Activated CD4-positive, CD25-positive, alpha-beta regulatory T cell treated with anti-CD3 and anti-CD28 coated beads, Interleukin-2, amount 50 U/mL, for 72 hours (primary cell): ENCODE results near the gene ZPR1.
"Not testable (repeated sequence)": the region's sequence is repeated elsewhere in the genome, so short reads cannot be mapped to it uniquely, and the experiment has no call there.

Source experiments
- DNase-seq: peaks from one replicate; pipeline ENCODE4 v3.0.0; 2021

Gene ZPR1

DNA sequence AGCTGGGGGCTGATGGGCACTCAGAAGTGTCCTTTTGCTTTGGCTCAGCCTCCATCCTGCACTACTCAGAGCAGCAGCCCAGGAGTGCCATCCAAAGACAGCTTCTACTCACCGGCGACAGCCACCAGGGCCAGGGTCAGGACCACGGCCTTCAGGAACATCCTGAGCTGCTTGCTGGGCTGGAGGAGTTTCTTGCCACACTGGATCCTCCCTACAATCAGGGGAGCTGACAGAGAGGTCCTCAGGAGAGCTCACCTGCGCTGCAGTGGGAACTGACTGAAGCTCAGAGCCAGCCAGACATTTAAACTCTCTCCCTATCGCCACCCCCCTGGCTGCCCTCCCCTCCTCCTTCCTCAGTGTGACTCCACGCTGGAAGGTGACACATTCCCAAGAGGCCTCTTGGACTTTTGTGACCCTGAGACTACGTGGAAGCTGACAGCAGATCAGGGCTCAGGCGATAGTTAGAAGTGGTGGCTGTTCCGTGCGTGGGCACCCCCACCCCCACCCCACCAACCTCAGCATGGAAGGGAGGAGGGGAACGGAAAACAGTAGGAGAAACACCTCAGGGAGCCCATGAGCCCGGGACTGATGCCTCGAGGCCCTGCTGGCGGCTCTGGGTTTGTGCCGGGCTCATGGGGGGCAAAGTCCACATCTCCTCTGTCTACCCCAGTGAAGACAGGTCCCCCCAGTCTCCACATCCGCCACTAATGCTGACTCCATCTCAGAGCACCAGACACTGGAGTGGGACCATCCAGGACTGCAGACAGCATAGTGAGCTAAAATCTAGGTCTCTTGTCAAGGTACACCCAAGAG lies 35.4 kb upstream of the ZPR1 start, which contains the start of gene APOA4:
APOA4 (minus strand) TSS at position 274 of the 813 bp plus-strand sequence; CDS start at position 161, 113 bp downstream.
- DNase-seq: no peak

DNA sequence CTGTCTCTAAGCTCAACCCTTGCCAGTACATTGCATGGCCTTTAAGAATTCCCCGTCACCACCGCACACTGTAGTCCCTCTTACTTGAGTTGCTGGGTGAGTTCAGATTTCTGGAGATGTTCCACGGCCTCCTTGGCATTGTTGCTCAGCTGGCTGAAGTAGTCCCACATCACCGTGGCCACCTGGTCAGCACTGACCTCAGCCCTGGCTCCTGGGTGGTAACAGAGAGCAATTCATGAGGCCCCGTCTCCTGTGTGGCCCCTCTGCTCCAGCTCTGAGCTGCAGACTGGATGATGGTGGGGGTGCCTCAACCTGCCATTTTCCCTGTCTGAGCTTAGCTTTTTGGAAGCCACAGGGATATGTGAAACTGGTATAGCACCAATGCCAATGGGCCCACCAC lies 34.8 kb upstream of the ZPR1 start:
- no peak for DNase-seq

DNA sequence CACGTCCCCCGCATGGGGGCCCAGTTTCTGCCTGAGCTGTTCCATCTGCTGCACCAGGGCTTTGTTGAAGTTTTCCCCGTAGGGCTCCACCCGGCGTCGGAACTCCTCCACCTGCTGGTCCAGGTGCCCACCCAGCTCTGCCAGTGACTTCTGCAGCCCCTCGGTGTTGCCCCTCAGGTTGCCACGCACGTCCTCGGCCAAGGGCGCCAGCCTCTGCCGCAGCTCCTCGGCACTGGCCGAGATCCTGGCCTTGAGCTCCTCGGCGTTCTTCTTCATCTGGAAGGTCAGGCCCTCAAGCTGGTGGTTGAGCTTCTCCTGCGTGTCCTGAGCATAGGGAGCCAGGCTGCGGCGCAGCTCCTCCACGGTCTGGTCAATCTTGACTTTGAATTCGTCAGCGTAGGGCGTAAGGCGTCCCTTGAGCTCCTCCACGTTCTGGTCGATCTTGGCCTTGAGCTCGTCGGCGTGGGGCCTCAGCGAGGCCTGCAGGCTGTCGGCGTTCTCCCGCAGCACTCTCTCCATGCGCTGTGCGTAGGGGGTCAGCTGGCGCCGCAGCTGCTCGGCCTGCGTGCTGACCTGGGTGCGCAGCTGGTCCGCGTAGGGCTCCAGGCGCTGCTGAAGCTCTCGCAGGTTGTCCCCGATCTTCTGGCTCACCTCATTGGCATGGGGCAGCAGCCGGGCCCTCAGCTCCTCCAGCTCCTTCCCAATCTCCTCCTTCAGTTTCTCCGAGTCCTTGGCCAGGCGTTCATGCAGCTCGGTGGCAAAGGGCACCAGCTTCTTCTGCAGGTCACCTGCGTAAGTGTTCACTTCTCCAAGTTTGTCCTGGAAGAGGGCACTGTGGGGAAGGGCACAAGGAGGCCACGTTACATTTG lies 33.5 kb upstream of the ZPR1 start:
- no peak for DNase-seq

DNA sequence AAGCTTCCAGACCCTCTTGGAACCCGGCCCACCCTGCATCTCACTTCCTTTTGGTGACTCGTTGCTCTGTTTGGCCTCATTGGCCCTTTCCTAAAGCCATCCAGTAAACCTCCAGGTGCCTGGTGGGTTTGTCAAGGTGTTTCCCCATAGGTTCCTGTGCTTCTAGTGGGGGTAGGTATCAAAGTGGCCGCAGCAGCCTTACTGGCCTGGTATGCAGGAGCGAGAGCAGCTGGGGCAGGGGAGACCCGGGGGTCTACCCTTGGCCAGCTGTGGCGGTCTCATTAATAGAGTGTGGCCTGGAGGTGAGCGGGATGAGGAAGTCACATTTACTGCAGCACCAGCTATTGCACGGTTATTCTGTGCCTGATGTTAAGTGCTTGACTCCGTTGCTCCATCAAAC lies 31.2 kb upstream of the ZPR1 start:
- DNase-seq: no peak

DNA sequence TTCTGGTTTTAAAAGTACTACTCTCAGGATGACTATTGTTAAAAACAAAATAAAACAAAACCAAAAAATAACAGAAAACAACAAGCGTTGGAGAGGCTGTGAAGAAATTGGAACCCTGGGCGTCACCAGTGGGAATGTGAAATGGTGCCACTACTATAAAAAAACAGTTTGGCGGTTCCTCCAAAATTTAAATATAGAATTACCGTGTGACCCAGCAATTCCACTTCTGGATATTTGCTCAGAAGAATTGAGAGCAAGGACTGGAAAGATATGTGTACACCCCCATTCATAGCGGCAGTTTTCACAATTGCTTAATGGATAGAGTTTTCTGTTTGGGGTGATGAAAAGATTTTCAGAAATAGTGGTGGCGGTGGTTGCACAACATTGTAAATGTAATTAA lies 26.7 kb upstream of the ZPR1 start:
- no peak for DNase-seq

DNA sequence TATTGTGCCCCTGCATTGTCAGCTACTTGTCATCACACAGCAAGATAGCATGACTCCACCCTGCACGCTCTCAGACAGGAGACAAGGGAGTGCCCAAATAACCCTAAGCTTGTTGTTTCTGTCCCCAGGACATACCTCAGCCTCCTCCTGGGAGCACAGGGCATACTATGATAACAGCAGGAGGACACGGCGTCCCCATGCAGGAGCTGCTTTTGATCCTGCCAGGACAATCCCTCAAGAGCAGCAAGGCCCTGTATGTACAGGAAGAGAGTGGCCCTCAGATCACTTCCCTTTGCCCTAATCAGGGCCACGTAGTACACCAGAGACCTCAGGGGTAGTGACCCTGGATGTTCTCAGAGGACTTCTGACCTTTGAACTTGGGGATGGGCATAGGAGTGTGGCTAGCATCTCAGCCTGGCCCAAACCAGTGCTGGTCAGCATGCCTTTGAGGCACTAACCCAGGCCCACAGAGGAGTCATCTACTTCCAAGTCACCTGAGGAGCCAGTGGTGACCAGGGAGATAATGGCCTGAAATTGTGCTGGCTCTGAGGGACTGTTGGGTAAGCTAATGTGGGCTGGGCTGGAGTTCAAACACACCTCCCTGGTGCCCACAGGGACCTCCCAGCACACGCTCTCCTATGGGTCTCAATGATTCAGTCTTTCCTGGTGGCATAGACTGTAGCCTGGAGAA lies 26.1 kb upstream of the ZPR1 start:
- DNase-seq: no peak

DNA sequence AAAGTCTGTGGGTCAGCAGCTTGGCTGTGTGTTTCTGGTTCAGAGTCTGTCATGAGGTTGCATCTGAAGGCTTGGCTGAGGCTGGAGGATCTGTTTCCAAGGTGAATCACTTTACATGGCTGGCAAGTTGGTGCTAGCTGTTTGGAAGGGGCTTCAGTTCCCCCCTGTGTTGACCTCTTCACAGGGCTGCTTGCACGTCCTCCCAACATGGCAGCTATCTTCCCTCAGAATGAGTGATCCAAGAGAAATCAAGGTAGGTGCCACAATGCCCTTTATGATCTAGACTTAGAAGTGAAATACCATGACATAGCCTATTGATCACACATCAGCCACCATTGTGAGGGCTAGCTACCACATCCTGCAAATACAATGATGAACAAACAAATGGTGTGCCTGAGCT lies 25.3 kb upstream of the ZPR1 start:
- DNase-seq: no peak

DNA sequence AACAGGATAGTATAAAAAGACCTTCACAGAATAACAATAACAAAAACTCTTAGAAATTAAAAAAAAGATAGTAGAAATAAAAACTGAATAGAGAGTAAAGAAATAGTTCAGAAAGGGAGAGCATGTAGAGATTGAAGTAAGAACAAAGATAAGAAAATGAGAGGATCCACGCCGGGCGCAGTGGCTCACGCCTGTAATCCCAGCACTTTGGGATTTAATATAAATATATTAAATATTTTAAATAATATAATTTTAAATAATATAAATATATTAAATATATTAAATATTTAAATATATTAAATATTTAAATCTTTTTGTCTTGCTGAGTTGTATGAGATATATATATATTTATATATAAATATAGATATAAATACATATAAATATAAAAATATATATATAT lies 24.3 kb upstream of the ZPR1 start:
- no peak for DNase-seq

DNA sequence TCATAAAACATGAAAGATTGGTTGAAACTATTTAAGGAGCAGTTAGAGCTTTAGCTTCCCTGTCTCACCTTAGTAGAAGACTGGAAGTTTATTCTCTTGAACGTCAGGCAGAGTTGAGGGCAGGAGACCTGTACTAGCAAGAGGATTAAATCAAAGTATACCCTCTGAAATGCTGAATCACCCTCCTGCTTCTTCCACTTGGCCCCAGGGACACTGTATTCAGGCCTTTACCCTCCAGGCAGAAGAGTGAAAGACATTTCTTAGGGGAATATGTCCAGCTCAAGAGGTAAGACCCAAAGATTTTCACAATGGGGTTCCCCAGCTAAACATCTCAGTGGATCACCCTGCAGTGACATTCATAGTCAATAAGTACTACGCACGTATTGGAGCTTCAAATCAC lies 23.4 kb upstream of the ZPR1 start:
- DNase-seq: no peak

DNA sequence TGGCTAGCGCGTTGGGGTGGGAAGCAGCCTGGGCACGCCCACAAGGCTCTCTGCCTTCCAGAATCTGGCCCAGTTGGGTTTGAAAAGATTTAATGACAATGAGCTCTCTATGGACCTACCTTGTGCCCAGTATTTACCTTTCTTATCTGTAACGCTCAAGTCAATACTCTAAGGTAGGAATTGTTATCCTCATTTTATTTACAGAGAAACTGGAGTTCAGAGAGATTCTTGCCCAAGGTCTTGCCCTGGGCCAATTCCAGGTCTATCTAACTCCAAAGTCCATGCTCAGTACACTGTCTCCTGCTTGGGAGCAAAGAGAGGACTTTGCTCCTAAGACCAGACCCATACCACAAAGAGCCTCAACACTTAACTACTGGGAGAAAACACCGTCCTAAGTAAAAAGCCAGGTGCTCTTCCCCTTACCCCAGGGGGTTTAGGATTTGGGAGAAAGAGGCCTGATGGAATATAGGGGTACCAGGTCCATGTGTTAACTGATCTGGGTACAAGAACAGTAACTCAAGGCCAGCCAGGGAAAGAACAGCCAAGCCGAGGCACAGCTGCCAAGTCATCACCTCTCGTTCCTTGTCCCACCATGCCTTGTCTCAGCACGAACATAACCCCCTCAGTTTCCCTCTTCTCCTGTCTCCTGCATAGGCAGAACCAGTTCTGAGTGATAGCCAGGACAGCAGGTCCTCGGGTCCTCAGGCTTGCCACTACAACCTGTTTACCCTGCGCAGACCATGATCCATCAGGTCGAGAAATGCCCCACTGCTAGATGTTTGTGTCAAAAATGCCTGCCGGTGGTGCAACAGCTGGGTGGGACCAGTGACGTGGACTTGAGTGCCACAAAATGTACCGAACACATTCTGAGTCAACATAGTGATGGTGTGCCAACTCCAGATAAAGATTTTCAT lies 20.7 kb upstream of the ZPR1 start:
- DNase-seq: no peak

DNA sequence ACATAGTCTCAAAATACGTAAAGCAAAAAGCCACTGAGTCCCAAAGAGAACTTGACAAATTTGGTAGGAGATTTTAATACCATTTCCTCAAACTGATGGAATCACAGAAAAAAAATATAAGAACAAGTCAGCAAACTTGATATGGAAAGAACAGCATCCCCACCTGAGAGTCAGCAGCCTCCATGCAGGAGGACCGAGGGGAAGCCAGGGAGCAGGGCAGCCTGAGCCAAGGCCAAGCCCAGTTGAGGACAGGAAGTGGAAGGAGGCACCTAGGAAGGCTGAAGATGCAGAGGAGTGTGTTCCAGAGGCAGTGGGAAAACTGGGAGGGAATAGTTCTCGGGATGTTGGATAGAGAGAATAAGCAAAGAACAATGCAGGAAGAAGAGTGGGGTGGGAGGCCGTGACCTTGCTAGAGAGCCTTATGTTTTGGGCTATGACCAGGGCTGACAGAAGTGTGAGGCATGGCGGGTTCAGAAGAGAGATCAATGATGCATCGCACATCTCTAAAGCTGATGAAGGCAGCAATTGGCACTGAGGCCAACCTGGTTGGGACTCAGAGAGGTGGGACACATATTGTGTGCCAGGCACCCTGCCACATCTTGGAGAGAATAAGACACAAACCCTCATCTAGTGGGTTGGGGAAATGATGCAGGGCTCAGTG lies 19.9 kb upstream of the ZPR1 start:
- DNase-seq: no peak

DNA sequence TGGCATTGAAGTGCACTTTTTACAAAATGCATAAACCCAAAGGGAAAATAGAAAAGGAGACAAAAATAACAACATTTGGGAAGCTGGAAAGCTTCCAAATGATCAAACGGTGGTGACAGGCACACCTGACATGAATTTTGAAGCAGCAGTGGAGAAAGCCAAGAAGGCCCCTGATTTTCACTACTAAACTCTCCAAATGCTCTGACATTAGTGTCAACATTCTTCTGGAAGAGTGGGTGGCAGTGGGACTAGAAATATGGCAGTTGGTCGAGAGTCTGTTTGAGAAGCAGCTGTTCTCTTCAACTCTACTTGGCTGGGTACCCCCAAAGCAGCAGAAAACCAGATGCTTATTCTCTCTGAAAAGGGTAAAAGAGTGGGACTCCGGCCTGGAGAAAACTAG lies 16.2 kb upstream of the ZPR1 start:
- DNase-seq: no peak

DNA sequence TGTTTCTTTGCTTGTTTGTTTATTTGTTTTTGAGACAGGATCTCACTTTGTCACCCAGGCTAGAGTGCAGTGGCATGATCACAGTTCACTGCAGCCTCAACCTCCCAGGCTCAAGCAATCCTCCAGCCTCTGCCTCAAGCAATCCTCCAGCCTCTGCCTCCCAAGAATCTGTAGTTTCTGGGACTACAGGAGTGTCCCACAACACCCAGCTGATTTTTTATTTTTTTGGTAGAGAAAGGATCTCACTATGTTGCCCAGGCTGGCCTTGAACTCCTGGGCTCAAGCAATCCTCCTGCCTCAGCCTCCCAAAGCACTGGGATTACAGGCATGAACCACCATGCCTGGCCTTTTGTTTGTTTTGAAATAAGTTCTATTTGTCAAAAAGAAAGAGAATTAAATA lies 13.8 kb upstream of the ZPR1 start:
- not testable (repeated sequence) for DNase-seq

DNA sequence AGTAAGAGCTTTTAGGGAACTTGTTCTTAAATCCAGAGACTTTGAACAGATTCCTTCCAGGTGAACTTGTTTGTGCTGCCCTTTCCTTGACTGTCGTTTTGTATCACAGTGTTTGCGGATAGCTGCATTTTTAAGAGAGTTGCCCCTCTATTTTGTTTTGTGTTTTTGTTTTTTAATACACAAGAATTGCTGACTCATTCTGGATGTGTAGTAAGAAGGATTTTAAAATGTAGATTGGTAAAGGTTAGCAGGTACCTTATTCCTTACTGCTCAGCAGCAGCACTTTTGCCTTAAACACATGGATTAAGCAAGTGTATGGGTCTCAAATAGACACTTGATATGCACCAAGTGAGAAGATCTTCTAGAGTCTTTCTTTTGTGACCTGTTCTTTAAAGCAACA lies 12.8 kb upstream of the ZPR1 start:
- no peak for DNase-seq

DNA sequence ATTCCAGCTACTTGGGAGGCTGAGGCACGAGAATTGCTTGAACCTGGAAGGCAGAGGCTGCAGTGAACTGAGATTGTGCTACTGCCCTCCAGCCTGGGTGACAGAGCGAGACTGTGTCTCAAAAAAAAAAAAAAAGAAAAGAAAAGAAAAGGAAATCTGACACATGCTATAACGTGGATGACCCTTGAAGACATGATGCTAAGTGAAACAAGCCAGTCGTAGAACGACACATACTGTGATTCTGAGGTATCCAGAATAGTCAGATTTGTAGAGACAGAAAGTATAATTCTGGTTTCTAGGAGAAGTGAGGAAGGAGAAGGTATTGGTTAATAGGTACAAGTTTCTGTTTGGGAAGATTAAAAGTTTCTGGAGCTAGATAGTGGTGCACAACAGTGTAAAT lies 10.5 kb upstream of the ZPR1 start:
- no peak for DNase-seq

DNA sequence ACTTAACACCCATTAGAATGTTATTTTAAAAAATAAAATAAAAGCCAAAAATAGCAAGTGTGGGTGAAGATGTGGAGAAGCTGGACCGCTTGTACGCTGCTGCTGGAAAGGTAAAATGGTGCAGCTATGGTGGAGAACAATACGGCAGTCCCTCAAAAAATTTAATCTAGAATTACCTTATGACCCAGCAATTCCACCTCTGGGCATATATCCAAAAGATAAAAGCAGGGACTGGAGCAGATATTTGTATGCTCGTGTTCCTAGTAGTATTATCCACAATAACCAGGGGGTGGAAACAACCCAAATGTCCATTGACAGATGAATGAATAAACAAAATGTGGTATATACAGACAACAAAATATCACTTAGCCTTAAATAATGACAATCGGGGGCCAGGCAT lies 10.0 kb upstream of the ZPR1 start:
- no peak for DNase-seq

DNA sequence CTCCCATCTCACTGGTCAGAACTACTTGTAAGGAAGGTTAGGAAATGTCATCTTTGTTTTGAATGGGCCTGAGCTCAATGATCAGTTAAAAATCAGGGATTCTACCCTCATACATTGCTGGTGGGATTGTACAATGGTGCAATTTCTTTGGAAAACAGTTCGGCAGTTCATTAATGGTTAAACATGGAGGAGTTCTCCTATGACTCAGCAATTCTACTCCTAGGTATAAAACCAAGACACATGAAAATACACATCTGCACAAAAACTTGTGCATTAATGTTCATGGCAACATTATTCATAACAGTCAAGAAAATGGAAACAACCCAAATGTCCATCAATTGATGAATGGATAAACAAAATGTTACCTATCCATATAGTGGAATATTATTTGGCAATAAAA lies 8.7 kb upstream of the ZPR1 start:
- DNase-seq: no peak

DNA sequence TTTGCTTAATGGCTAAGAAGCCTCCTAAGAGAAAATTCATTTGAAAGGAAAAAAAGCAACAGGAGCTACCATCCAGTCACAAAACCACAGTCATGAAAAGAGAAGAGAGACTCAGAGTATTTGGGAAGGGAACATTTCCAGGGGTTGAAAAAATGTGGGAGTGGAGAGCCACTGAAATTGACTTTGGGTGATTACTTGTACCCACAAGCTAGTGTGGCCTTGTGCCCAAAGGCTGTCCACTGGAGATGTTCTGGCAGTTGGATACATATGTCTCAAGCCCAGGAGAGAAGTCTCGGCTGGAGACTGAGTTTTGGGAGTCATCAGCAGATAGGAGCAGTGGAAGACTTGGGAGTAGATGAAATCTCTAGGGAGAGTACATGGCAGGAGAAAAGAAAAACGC lies 7.0 kb upstream of the ZPR1 start:
- no peak for DNase-seq

DNA sequence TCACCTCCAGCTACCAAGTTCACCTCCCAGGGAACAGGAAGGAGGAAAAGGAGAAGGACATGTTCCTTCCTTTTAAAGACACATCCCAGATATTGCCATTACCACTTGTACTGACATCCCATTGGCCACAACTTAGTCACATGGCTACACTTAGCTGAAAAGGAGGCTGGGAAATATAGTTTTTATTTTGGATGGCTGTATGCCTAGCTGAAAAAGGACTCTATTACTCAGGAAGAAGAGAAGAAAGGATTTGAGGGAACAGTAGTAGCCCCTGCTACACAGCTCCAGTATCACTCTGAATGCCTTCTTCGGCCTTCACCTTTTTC lies 5.9 kb upstream of the ZPR1 start:
- no peak for DNase-seq

DNA sequence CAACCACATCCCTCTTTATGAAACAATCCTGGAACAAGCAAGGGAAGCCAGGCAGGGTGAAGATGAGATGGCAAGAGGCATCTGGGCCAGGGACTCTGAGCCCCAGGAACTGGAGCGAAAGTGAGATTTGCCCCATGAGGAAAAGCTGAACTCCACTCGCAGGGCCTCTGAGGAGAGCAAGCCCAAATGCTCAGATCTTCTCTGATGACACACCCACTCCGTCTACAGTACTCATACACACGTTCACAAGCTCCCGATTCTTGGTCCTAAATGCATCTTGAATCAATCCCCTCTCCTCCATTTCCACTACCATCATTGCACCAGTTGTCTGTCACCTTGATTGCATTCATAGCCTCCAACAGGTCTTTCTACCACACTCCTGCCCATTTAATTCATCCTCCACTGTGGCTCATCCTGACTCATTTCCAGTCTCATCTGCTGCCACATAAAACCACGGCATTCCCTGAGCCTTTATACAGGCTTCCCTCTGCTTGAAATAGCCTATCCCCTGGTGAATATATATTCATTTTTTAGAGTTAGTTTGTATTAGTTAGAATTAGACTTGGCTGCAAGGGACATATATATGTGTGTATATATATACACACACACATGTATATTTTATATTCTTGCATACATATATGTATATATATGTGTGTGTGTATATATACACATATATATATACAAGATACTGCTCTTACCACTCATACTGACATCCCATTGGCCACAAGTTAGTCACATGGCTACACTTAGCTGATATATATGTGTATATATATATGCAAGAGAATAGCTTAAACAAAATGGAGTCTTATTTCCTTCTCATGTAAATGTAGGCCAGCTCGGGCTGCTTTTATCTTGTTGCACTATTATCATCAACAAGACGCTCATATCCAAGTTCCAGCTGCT lies 5.3 kb upstream of the ZPR1 start:
- DNase-seq: no peak
